ENCODE data around the gene DNAJC13. TPM values are rescaled to one million over a fixed set of nuclear protein-coding genes. Genes with fewer than 3 reads are reported as not detected.

Gene DNAJC13
- total and polyA plus RNA-seq, 2 donors (not counting 1 experiment from before 2014, with no cell fraction given), result 9.7 to 51.1 TPM

GRCh38 chr3:132407025-132407424 lies 10.3 kb upstream of the DNAJC13 start:
- CTCF ChIA-PET, result no interaction called here
- H3K4me1 ChIP-seq (ENCODE audit: control insufficient read depth in 2 of 2, insufficient read depth in 2 of 2, low read length in 2 of 2), result peaks cover 15 to 19% of the 10 kb centered on the region in 2 donors
- no peaks in the 10 kb centered on the region for H3K79me2 ChIP-seq (ENCODE audit: control insufficient read depth, insufficient read depth, low read length)
- H4K20me1 ChIP-seq (ENCODE audit: control insufficient read depth, insufficient read depth, low read length, poor library complexity, severe bottlenecking), result no peaks in the 10 kb centered on the region
- H3K4me1 Mint-ChIP-seq, result peaks cover 22% of the 10 kb centered on the region
- ATAC-seq (ENCODE audit: low read depth), result peak; percentile 53
- H3K27me3 ChIP-seq (replicated peaks in 1 of 4; ENCODE audit: control extremely low read depth in 1 of 4, control insufficient read depth in 3 of 4, insufficient read depth in 4 of 4, low read length in 3 of 4), result no peaks in the 10 kb centered on the region
- H3K27me3 Mint-ChIP-seq, result no peaks in the 10 kb centered on the region
- no peak overlapping the region for H3K9ac ChIP-seq (ENCODE audit: low read length)
- POLR2A ChIA-PET, result no interaction called here
- H3K27ac ChIP-seq (ENCODE audit: low read length in 2 of 2), result peak overlapping the region; percentile 20 to 45
- no peaks in the 10 kb centered on the region for H3K9me3 Mint-ChIP-seq (ENCODE audit: insufficient read depth)
- peak; percentile 47 for DNase-seq
- H2AFZ ChIP-seq (ENCODE audit: insufficient read depth, low read depth, low read length, poor library complexity, severe bottlenecking), result no peak overlapping the region
- H3K27ac Mint-ChIP-seq, result peak overlapping the region; percentile 69
- no peak overlapping the region for H3K4me3 ChIP-seq (ENCODE audit: control extremely low read depth in 1 of 5, extremely low read depth in 1 of 5, insufficient read depth in 1 of 5, low read depth in 2 of 5, low read length in 4 of 5)
- H3K4me2 ChIP-seq (replicated peaks; ENCODE audit: low read depth, low read length, poor library complexity, severe bottlenecking), result peak overlapping the region; percentile 55
- TF ChIP-seq EZH2 (IDR thresholded peaks at IDR 0.05; ENCODE audit: borderline replicate concordance, insufficient read depth, low read depth, low read length, poor library complexity, severe bottlenecking) (no peak), CTCF (IDR thresholded peaks at IDR 0.05) (no peak)
- no peaks in the 10 kb centered on the region for H3K36me3 ChIP-seq (replicated peaks in 1 of 2; ENCODE audit: control extremely low read depth in 1 of 2, control insufficient read depth in 1 of 2, extremely low read depth in 1 of 2, insufficient read depth in 2 of 2, low read length in 1 of 2)
- WGBS (ENCODE audit: insufficient coverage), result 0% methylated on average over 2 of the region's 2 CpGs
- peak overlapping the region; percentile 15 for H3K4me3 Mint-ChIP-seq
- H3K9me3 ChIP-seq (ENCODE audit: control extremely low read depth in 1 of 3, control insufficient read depth in 2 of 3, insufficient read depth in 1 of 3, low read length in 2 of 3), result no peaks in the 10 kb centered on the region
- intact Hi-C loops (cut with micrococcal nuclease), result no loop called here

DNA sequence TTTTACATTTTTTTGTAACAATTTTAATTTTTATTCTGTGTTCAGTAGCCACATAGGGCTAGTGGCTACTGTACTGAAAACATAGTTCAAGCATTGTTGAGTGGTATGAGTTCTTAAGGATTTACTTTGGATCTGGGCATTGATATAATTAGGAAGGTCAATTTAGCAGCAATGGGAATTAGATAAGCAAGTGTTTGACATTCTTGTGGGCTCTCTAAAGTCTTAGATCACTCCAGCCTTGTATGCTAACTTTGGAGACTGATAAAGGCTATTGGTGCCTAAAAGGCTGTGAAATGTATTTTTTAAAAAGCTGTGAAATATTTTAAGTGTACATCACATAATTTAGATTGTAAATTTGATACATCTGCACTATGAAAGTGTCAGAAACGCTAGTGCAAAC lies 2.5 kb upstream of the DNAJC13 start:
- no peaks in the 10 kb centered on the region for H4K20me1 ChIP-seq (ENCODE audit: control insufficient read depth, insufficient read depth, low read length, poor library complexity, severe bottlenecking)
- H3K27ac Mint-ChIP-seq, result no peak overlapping the region
- peaks cover 25% of the 10 kb centered on the region for H3K4me1 Mint-ChIP-seq
- H3K79me2 ChIP-seq (ENCODE audit: control insufficient read depth, insufficient read depth, low read length), result peaks cover 21% of the 10 kb centered on the region
- intact Hi-C loops (cut with micrococcal nuclease), result loop anchor here (5.0 to 10.0 kb wide), 5 partner anchors 247 to 1840 kb away; partner anchors contain the start of genes ATP2C1, PIK3R4, RYK and TOPBP1
- H3K27me3 Mint-ChIP-seq, result no peaks in the 10 kb centered on the region
- H2AFZ ChIP-seq (ENCODE audit: insufficient read depth, low read depth, low read length, poor library complexity, severe bottlenecking), result no peak overlapping the region
- H3K9me3 ChIP-seq (ENCODE audit: control extremely low read depth in 1 of 3, control insufficient read depth in 2 of 3, insufficient read depth in 1 of 3, low read length in 2 of 3), result no peaks in the 10 kb centered on the region
- ChIA-PET CTCF (no interaction called here), POLR2A (interaction anchor here (0.7 kb wide), 1 partner anchor 112 kb away, joined by 4 read pairs; no protein-coding TSS in a partner anchor)
- H3K4me3 Mint-ChIP-seq, result no peak overlapping the region
- ATAC-seq (ENCODE audit: low read depth), result no peak
- H3K4me2 ChIP-seq (replicated peaks; ENCODE audit: low read depth, low read length, poor library complexity, severe bottlenecking), result no peak overlapping the region
- H3K9me3 Mint-ChIP-seq (ENCODE audit: insufficient read depth), result no peaks in the 10 kb centered on the region
- H3K4me3 ChIP-seq (ENCODE audit: control extremely low read depth in 1 of 5, extremely low read depth in 1 of 5, insufficient read depth in 1 of 5, low read depth in 2 of 5, low read length in 4 of 5), result no peak overlapping the region
- H3K4me1 ChIP-seq (ENCODE audit: control insufficient read depth in 2 of 2, insufficient read depth in 2 of 2, low read length in 2 of 2), result peaks cover 12 to 13% of the 10 kb centered on the region in 2 donors
- no CpG with 5 or more reads among the region's 1 CpG for WGBS (ENCODE audit: insufficient coverage)
- H3K36me3 ChIP-seq (replicated peaks in 1 of 2; ENCODE audit: control extremely low read depth in 1 of 2, control insufficient read depth in 1 of 2, extremely low read depth in 1 of 2, insufficient read depth in 2 of 2, low read length in 1 of 2), result no peaks in the 10 kb centered on the region
- no peak overlapping the region for H3K9ac ChIP-seq (ENCODE audit: low read length)
- no peaks in the 10 kb centered on the region for H3K27me3 ChIP-seq (replicated peaks in 1 of 4; ENCODE audit: control extremely low read depth in 1 of 4, control insufficient read depth in 3 of 4, insufficient read depth in 4 of 4, low read length in 3 of 4)
- no peak for TF ChIP-seq EZH2 (IDR thresholded peaks at IDR 0.05; ENCODE audit: borderline replicate concordance, insufficient read depth, low read depth, low read length, poor library complexity, severe bottlenecking)
- TF ChIP-seq CTCF (IDR thresholded peaks at IDR 0.05), result no peak
- H3K27ac ChIP-seq (ENCODE audit: low read length in 2 of 2), result no peak overlapping the region
- DNase-seq, result no peak
